ENCODE data around the gene NCAM2.

GRCh38 chr21:21262048-21262447 lies 263.8 kb downstream of the NCAM2 start:
- no peak for TF ChIP-seq EZH2 (IDR thresholded peaks at IDR 0.05; ENCODE audit: low read depth, unreplicated experiment)
- no peak for TF ChIP-seq CTCF (conservative IDR thresholded peaks at IDR 0.05; ENCODE audit: low read depth in 2 of 2)

Measured in GM23338 (cell line).